CD14-positive monocyte (primary cell): Measurements from ENCODE around the gene OR2D2. TPM values are rescaled to one million over a fixed set of nuclear protein-coding genes. Genes with fewer than 3 reads are reported as not detected.

ENCODE experiments used
- DNase-seq, 3 donors: peaks; one replicate each; pipeline ENCODE4 v3.0.0-alpha.2; 2011 to 2022
- H2AFZ ChIP-seq: 2 replicates; pipeline ENCODE4 v1.6.0; 2012; ENCODE audit warnings: mild to moderate bottlenecking, low read depth, low read length, inconsistent platforms; ENCODE audit not compliant: insufficient read depth, poor library complexity, severe bottlenecking
- H3K27ac ChIP-seq, 2 donors: 1 replicate in 1 of 2; 2 replicates in 1 of 2; pipeline ENCODE4 v1.5.1; 2012 to 2013; ENCODE audit warnings: low read length in 2 of 2, control low read depth in 1 of 2, inconsistent platforms in 1 of 2, low read depth in 1 of 2, mild to moderate bottlenecking in 1 of 2
- H3K27me3 ChIP-seq, 2 donors: one replicate each; pipeline versions ENCODE4 v1.6.0 to v1.6.1; 2011 to 2013; ENCODE audit warnings: low read length in 2 of 2; ENCODE audit not compliant: control insufficient read depth in 2 of 2, insufficient read depth in 2 of 2
- H3K36me3 ChIP-seq, 2 donors: replicated peaks in 1 of 2; 1 replicate in 1 of 2; 2 replicates in 1 of 2; pipeline versions ENCODE4 v1.5.1 to v1.6.1; 2012 to 2013; ENCODE audit warnings: low read length in 2 of 2, control low read depth in 1 of 2, inconsistent platforms in 1 of 2, mild to moderate bottlenecking in 1 of 2; ENCODE audit not compliant: insufficient read depth in 2 of 2, control insufficient read depth in 1 of 2
- H3K4me1 ChIP-seq, 2 donors: 1 replicate in 1 of 2; 2 replicates in 1 of 2; pipeline versions ENCODE4 v1.5.1 to v1.6.1; 2012 to 2013; ENCODE audit warnings: low read length in 2 of 2, control low read depth in 1 of 2, inconsistent platforms in 1 of 2, mild to moderate bottlenecking in 1 of 2, moderate library complexity in 1 of 2; ENCODE audit not compliant: insufficient read depth in 2 of 2, control insufficient read depth in 1 of 2
- H3K4me2 ChIP-seq: replicated peaks from 2 replicates; pipeline ENCODE3; 2012; ENCODE audit warnings: low read length, moderate library complexity, mild to moderate bottlenecking; ENCODE audit not compliant: poor library complexity, severe bottlenecking; ENCODE audit errors: extremely low read depth
- H3K4me3 ChIP-seq, 3 experiments: fragments of 200-600 bp in 1 of 3; sonication (generic) in 1 of 3; replicated peaks in 1 of 3; 1 replicate in 2 of 3; 2 replicates in 1 of 3; pipeline ENCODE4 v1.5.1; 2011 to 2013; ENCODE audit warnings: low read length in 3 of 3, mild to moderate bottlenecking in 3 of 3, control low read depth in 2 of 3, low read depth in 2 of 3, inconsistent platforms in 1 of 3, moderate library complexity in 1 of 3
- H3K79me2 ChIP-seq: 2 replicates; pipeline ENCODE4 v1.6.0; 2012; ENCODE audit warnings: mild to moderate bottlenecking, control low read depth, inconsistent platforms, low read length, moderate library complexity; ENCODE audit not compliant: insufficient read depth
- H3K9ac ChIP-seq: 2 replicates; pipeline ENCODE4 v1.6.0; 2017; ENCODE audit warnings: low read length, mild to moderate bottlenecking; ENCODE audit not compliant: insufficient read depth, poor library complexity, severe bottlenecking
- H3K9me3 ChIP-seq, 2 donors: replicated peaks in 1 of 2; 1 replicate in 1 of 2; 2 replicates in 1 of 2; pipeline versions ENCODE4 v1.5.1 to v1.6.1; 2012 to 2013; ENCODE audit warnings: low read length in 2 of 2, control low read depth in 1 of 2; ENCODE audit not compliant: control insufficient read depth in 1 of 2, insufficient read depth in 1 of 2
- H4K20me1 ChIP-seq: 2 replicates; pipeline ENCODE4 v1.6.0; 2012; ENCODE audit warnings: mild to moderate bottlenecking, low read length, control low read depth, moderate library complexity; ENCODE audit not compliant: insufficient read depth
- H3K27ac Mint-ChIP-seq, 7 donors: one replicate each; pipeline ENCODE4 v1.8.0; 2020; ENCODE audit warnings: mild to moderate bottlenecking in 7 of 7, mixed read lengths in 7 of 7, moderate library complexity in 6 of 7, inconsistent platforms in 2 of 7
- H3K27me3 Mint-ChIP-seq, 3 donors: one replicate each; pipeline ENCODE4 v1.8.0; 2021 to 2022; ENCODE audit warnings: low read depth in 3 of 3, mild to moderate bottlenecking in 3 of 3, mixed read lengths in 3 of 3, moderate library complexity in 3 of 3, inconsistent platforms in 1 of 3
- H3K36me3 Mint-ChIP-seq, 2 donors: one replicate each; pipeline ENCODE4 v1.8.0; 2020; ENCODE audit warnings: mixed read lengths in 2 of 2, inconsistent platforms in 1 of 2, mild to moderate bottlenecking in 1 of 2
- H3K4me1 Mint-ChIP-seq: one replicate; pipeline ENCODE4 v1.8.0; 2020; ENCODE audit warnings: mild to moderate bottlenecking, mixed read lengths
- H3K4me3 Mint-ChIP-seq, 2 donors: one replicate each; pipeline ENCODE4 v1.8.0; 2020; ENCODE audit warnings: mild to moderate bottlenecking in 2 of 2, mixed read lengths in 2 of 2, moderate library complexity in 1 of 2
- H3K9me3 Mint-ChIP-seq, 7 donors: one replicate each; pipeline ENCODE4 v1.8.0; 2020 to 2022; ENCODE audit warnings: mixed read lengths in 7 of 7, mild to moderate bottlenecking in 6 of 7, moderate library complexity in 6 of 7, inconsistent platforms in 2 of 7
- WGBS: methylation state at CpG from one replicate; pipeline ENCODE4 v1.1.5; 2013; ENCODE audit warnings: missing lambda C conversion rate; ENCODE audit not compliant: insufficient coverage; 5-methylcytosine and 5-hydroxymethylcytosine counted together
- intact Hi-C, 2 donors: fragments of 100-400 bp; cut with micrococcal nuclease; formaldehyde crosslinking; loops; one replicate each; pipeline versions ENCODE4 v1.15.0 to v1.15.1; 2023
- polyA plus RNA-seq, 3 donors: library from polyadenylated mRNA; depleted of rRNA in 1 of 3; unstranded in 2 of 3; stranded (reverse) in 1 of 3; fragments of 300-500 nt in 2 of 3; fragments of >200 nt in 1 of 3; fragmentation: Illumina TruSeq in 2 of 3; gene quantifications; 1 replicate in 2 of 3; 2 replicates in 1 of 3; pipeline ENCODE4 v1.2.3, GENCODE V29; 2012 to 2021
- TF ChIP-seq, protein P1 (sequence below): fragments of 200-600 bp; IDR thresholded peaks from one replicate; pipeline ENCODE4 v1.8.0; 2022; ENCODE audit warnings: antibody characterized with exemption, mild to moderate bottlenecking

The OR2D2 gene
- polyA plus RNA-seq, 3 donors = not detected

DNA sequence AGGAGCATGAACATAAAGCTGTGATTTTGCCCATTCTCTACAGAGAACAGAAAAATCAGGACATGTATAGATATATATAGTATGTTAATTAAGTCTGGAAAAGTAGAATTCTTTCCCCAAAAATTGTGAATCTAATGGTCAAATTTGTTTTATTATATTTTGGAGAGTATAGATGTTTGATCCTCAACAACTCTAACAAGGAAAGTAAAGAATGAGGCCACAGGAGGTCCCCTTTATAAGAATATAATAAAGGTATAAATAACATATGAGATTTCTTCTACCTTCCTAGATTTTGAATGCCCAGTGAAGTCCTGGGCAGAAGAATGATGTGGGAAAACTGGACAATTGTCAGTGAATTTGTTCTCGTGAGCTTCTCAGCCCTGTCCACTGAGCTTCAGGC lies 16.0 kb downstream of the OR2D2 start, which contains the start of gene OR10A4:
Gene OR10A4, plus strand, starts transcription at position 301 of the 400 bp plus-strand sequence. Its CDS starts 23 bp downstream, at position 324.
- no peaks in the 10 kb centered on the region for H3K79me2 ChIP-seq
- no peak within 1 kb of the TSS for H2AFZ ChIP-seq
- H3K36me3 ChIP-seq = no peaks in the 10 kb centered on the region
- H3K4me3 Mint-ChIP-seq = no peak within 1 kb of the TSS
- no peaks in the 10 kb centered on the region for H3K4me1 ChIP-seq
- H3K27me3 Mint-ChIP-seq = peaks cover 0 to 3% (median 0%) of the 10 kb centered on the region in 3 donors
- intact Hi-C loops = no loop called here
- no peak within 1 kb of the TSS for H3K4me3 ChIP-seq
- DNase-seq = no peak
- no peak within 1 kb of the TSS for H3K4me2 ChIP-seq
- H3K27ac ChIP-seq = no peak within 1 kb of the TSS
- H3K36me3 Mint-ChIP-seq = no peaks in the 10 kb centered on the region
- WGBS = 100% methylated on average over 1 of the region's 1 CpG
- H3K27me3 ChIP-seq = no peaks in the 10 kb centered on the region
- no peaks in the 10 kb centered on the region for H4K20me1 ChIP-seq
- TF ChIP-seq, protein P1, sequence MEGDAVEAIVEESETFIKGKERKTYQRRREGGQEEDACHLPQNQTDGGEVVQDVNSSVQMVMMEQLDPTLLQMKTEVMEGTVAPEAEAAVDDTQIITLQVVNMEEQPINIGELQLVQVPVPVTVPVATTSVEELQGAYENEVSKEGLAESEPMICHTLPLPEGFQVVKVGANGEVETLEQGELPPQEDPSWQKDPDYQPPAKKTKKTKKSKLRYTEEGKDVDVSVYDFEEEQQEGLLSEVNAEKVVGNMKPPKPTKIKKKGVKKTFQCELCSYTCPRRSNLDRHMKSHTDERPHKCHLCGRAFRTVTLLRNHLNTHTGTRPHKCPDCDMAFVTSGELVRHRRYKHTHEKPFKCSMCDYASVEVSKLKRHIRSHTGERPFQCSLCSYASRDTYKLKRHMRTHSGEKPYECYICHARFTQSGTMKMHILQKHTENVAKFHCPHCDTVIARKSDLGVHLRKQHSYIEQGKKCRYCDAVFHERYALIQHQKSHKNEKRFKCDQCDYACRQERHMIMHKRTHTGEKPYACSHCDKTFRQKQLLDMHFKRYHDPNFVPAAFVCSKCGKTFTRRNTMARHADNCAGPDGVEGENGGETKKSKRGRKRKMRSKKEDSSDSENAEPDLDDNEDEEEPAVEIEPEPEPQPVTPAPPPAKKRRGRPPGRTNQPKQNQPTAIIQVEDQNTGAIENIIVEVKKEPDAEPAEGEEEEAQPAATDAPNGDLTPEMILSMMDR = no peak
- H3K9me3 ChIP-seq = peaks cover 0 to 4% of the 10 kb centered on the region in 2 donors
- H3K27ac Mint-ChIP-seq = no peak within 1 kb of the TSS
- no peak within 1 kb of the TSS for H3K9ac ChIP-seq
- H3K9me3 Mint-ChIP-seq = peaks cover 0 to 8% (median 6%) of the 10 kb centered on the region in 7 donors
- no peaks in the 10 kb centered on the region for H3K4me1 Mint-ChIP-seq

DNA sequence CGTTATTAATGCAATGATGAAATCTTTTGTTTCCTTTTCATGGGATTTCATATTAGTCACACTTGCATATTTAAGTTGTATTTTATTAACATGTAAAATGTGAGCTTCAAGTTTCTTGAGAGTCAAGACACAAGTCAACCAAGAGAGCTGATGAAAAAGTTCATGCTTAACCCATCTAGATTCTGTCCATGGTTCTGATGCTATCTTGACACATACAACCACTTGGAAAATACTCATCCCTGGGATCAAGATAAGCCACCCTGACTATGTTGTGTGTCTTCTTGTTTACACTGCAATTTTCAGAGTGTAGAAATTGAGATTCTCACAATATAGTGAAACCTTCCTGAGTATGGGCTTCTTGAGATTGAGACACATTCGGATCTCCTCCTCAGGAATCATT lies 16.5 kb downstream of the OR2D2 start:
- Histone ChIP-seq H2AFZ (no peak overlapping the region), H3K4me3 (no peak overlapping the region), H3K4me2 (no peak overlapping the region), H3K9me3 (peaks cover 0 to 4% of the 10 kb centered on the region in 2 donors), H3K27ac (no peak overlapping the region), H3K9ac (no peak overlapping the region), H4K20me1 (no peaks in the 10 kb centered on the region), H3K4me1 (no peaks in the 10 kb centered on the region), H3K79me2 (no peaks in the 10 kb centered on the region), H3K27me3 (no peaks in the 10 kb centered on the region), H3K36me3 (no peaks in the 10 kb centered on the region)
- Mint-ChIP-seq H3K9me3 (peaks cover 0 to 8% (median 6%) of the 10 kb centered on the region in 7 donors), H3K36me3 (no peaks in the 10 kb centered on the region), H3K4me3 (no peak overlapping the region), H3K4me1 (no peaks in the 10 kb centered on the region), H3K27me3 (peaks cover 0 to 3% (median 0%) of the 10 kb centered on the region in 3 donors), H3K27ac (no peak overlapping the region)
- intact Hi-C loops = no loop called here
- WGBS = 86% methylated on average over 1 of the region's 2 CpGs
- TF ChIP-seq, protein P1 = no peak
- no peak for DNase-seq
